CD4-positive, alpha-beta T cell (primary cell): ENCODE data around the gene BET1L. TPM values are rescaled to one million over a fixed set of nuclear protein-coding genes. Genes with fewer than 3 reads are reported as not detected.

ENCODE experiments used
- ATAC-seq: fragments of 200-7000 bp; cut with Tn5 transposase; one replicate; pipeline ENCODE4 v1.10.0; 2022; ENCODE audit warnings: mild to moderate bottlenecking; ENCODE audit not compliant: poor library complexity
- CTCF ChIA-PET: fragments of 350-600 bp; sonication (Branson Sonifier 250); formaldehyde crosslinking; loops from one replicate; lab custom pipeline; 2021; ENCODE audit warnings: antibody characterized with exemption, inconsistent platforms; lab: Charles Lee
- POLR2A ChIA-PET: fragments of 350-600 bp; sonication (Branson Sonifier 250); formaldehyde crosslinking; loops from one replicate; lab custom pipeline; 2021; ENCODE audit warnings: antibody characterized with exemption, inconsistent platforms; lab: Charles Lee
- DNase-seq, 14 experiments: peaks; one replicate each; pipeline ENCODE4 v3.0.0-alpha.2; 2013 to 2020; ENCODE audit warnings: mixed read lengths in 2 of 14
- H3K27ac ChIP-seq, 2 donors: one replicate each; pipeline versions ENCODE4 v1.5.1 to v1.7.0; 2013; ENCODE audit warnings: low read length in 2 of 2, low read depth in 1 of 2, mild to moderate bottlenecking in 1 of 2
- H3K27me3 ChIP-seq, 2 experiments: 1 replicate in 1 of 2; 2 replicates in 1 of 2; pipeline versions ENCODE4 v1.6.1 to v1.7.0; 2013; ENCODE audit warnings: low read length in 2 of 2, control low read depth in 1 of 2, mild to moderate bottlenecking in 1 of 2, moderate library complexity in 1 of 2; ENCODE audit not compliant: insufficient read depth in 2 of 2, control insufficient read depth in 1 of 2
- H3K36me3 ChIP-seq: one replicate; pipeline ENCODE4 v1.6.1; 2013; ENCODE audit warnings: low read length, control low read depth; ENCODE audit not compliant: insufficient read depth
- H3K4me1 ChIP-seq: one replicate; pipeline ENCODE4 v1.6.1; 2013; ENCODE audit warnings: low read length, control low read depth; ENCODE audit not compliant: insufficient read depth
- H3K4me3 ChIP-seq: one replicate; pipeline ENCODE4 v1.5.1; 2013; ENCODE audit warnings: mild to moderate bottlenecking, low read length, moderate library complexity
- H3K9me3 ChIP-seq, 2 experiments: 1 replicate in 1 of 2; 2 replicates in 1 of 2; pipeline versions ENCODE4 v1.6.1 to v1.7.0; 2013; ENCODE audit warnings: low read length in 2 of 2, mild to moderate bottlenecking in 2 of 2, control low read depth in 1 of 2, moderate library complexity in 1 of 2; ENCODE audit not compliant: control insufficient read depth in 1 of 2, insufficient read depth in 1 of 2
- H3K27ac Mint-ChIP-seq: one replicate; pipeline ENCODE4 v1.8.0; 2020; ENCODE audit warnings: mixed read lengths
- H3K27me3 Mint-ChIP-seq: one replicate; pipeline ENCODE4 v1.8.0; 2021; ENCODE audit warnings: mixed read lengths
- H3K36me3 Mint-ChIP-seq: one replicate; pipeline ENCODE4 v1.8.0; 2021; ENCODE audit warnings: low read depth, mixed read lengths
- H3K4me1 Mint-ChIP-seq: one replicate; pipeline ENCODE4 v1.8.0; 2021; ENCODE audit warnings: low read depth, mixed read lengths
- H3K4me3 Mint-ChIP-seq: one replicate; pipeline ENCODE4 v1.8.0; 2020; ENCODE audit warnings: mild to moderate bottlenecking, mixed read lengths
- H3K9me3 Mint-ChIP-seq: one replicate; pipeline ENCODE4 v1.8.0; 2020; ENCODE audit warnings: mixed read lengths
- CTCF ChIP-seq: fragments of 200-600 bp; IDR thresholded peaks from one replicate; pipeline ENCODE4 v1.8.0; 2022; ENCODE audit warnings: antibody characterized with exemption, mild to moderate bottlenecking
- intact Hi-C, 2 experiments: fragments of 100-400 bp; cut with DNase I in 1 of 2; cut with micrococcal nuclease in 1 of 2; formaldehyde crosslinking; loops; one replicate each; pipeline versions ENCODE4 v1.15.1 to v1.9.0; 2023 to 2025; cut with DNase I, micrococcal nuclease
- total RNA-seq, 174 experiments: library from RNA in 2 of 174; stranded (reverse) in 2 of 174; gene quantifications; one replicate each; pipeline ENCODE4 v1.2.3 and lab custom pipeline; 2021 to 2026

The BET1L gene
- total RNA-seq, 2 experiments from 2014 or later = 69.5 to 72.7 TPM

GRCh38 chr11:232783-233565, 25.8 kb upstream of the BET1L start:
- TF ChIP-seq CTCF = no peak
- DNase-seq (no peak), ATAC-seq (no peak)
- peaks cover 35% of the 10 kb centered on the region for H3K4me1 Mint-ChIP-seq
- POLR2A ChIA-PET = interaction anchor here (5.4 kb wide), 1 partner anchor 25 kb away, joined by 79 read pairs; the partner anchor contains the start of genes BET1L and RIC8A
- no peaks in the 10 kb centered on the region for H3K27me3 Mint-ChIP-seq
- CTCF ChIA-PET = no interaction called here
- Histone ChIP-seq H3K27me3 (no peaks in the 10 kb centered on the region), H3K36me3 (peaks cover 6% of the 10 kb centered on the region), H3K9me3 (no peaks in the 10 kb centered on the region), H3K4me3 (no peak overlapping the region), H3K27ac (no peak overlapping the region), H3K4me1 (peaks cover 21% of the 10 kb centered on the region)
- no peaks in the 10 kb centered on the region for H3K9me3 Mint-ChIP-seq
- H3K27ac Mint-ChIP-seq = no peak overlapping the region
- H3K36me3 Mint-ChIP-seq = peaks cover 33% of the 10 kb centered on the region
- H3K4me3 Mint-ChIP-seq = peak overlapping the region; percentile 27
- intact Hi-C loops = loop anchor here in 1 of 2 experiments (10.0 kb wide), 1 partner anchor 572 kb away; the partner anchor contains the start of genes PIDD1 and RPLP2

- no peaks in the 10 kb centered on the region for H3K9me3 ChIP-seq
- peaks cover 27% of the 10 kb centered on the region for H3K36me3 Mint-ChIP-seq
- no peaks in the 10 kb centered on the region for H3K27me3 ChIP-seq
- H3K4me1 Mint-ChIP-seq = peaks cover 14% of the 10 kb centered on the region
- ATAC-seq (no peak), DNase-seq (no peak)
- no peaks in the 10 kb centered on the region for H3K9me3 Mint-ChIP-seq
- peaks cover 11% of the 10 kb centered on the region for H3K36me3 ChIP-seq
- no peaks in the 10 kb centered on the region for H3K27me3 Mint-ChIP-seq
- intact Hi-C loops = loop anchor here in 1 of 2 experiments (10.0 kb wide), 1 partner anchor 574 kb away; the partner anchor contains the start of genes PIDD1 and RPLP2
- no peak overlapping the region for H3K27ac ChIP-seq
- ChIA-PET CTCF (no interaction called here), POLR2A (interaction anchor here (1.4 kb wide), 1 partner anchor 345 kb away, joined by 3 read pairs; the partner anchor contains the start of gene PHRF1)
- H3K4me3 Mint-ChIP-seq = no peak overlapping the region
- H3K4me1 ChIP-seq = peaks cover 5% of the 10 kb centered on the region
- no peak overlapping the region for H3K27ac Mint-ChIP-seq
- TF ChIP-seq CTCF = no peak
- no peak overlapping the region for H3K4me3 ChIP-seq
These were observed 23.2 kb upstream of the BET1L start for GRCh38 chr11:230431-230830.

- ChIA-PET CTCF (interaction anchor here (0.6 kb wide), 1 partner anchor 182 kb away, joined by 3 read pairs; no protein-coding TSS in a partner anchor), POLR2A (interaction anchor here (0.7 kb wide), 1 partner anchor 21 kb away, joined by 3 read pairs; the partner anchor contains the start of genes BET1L and RIC8A)
- no peak overlapping the region for H3K4me3 Mint-ChIP-seq
- H3K4me3 ChIP-seq = no peak overlapping the region
- ATAC-seq (no peak), DNase-seq (no peak)
- H3K9me3 ChIP-seq = no peaks in the 10 kb centered on the region
- no peaks in the 10 kb centered on the region for H3K27me3 Mint-ChIP-seq
- TF ChIP-seq CTCF = no peak
- H3K27ac Mint-ChIP-seq = no peak overlapping the region
- H3K9me3 Mint-ChIP-seq = no peaks in the 10 kb centered on the region
- intact Hi-C loops = no loop called here
- peaks cover 8% of the 10 kb centered on the region for H3K4me1 Mint-ChIP-seq
- H3K4me1 ChIP-seq = no peaks in the 10 kb centered on the region
- H3K36me3 Mint-ChIP-seq = peaks cover 30% of the 10 kb centered on the region
- no peak overlapping the region for H3K27ac ChIP-seq
- peaks cover 19% of the 10 kb centered on the region for H3K36me3 ChIP-seq
- no peaks in the 10 kb centered on the region for H3K27me3 ChIP-seq
These were observed 20.7 kb upstream of the BET1L start for GRCh38 chr11:227824-228379.
